ENCODE data around the gene CLDN22. TPM values are rescaled to one million over a fixed set of nuclear protein-coding genes. Genes with fewer than 3 reads are reported as not detected.

CLDN22 gene
- total RNA-seq, 1 donor from 2014 or later: not detected

GRCh38 chr4:183345261-183345660 lies 25.2 kb upstream of the CLDN22 start:
- H3K27me3 Mint-ChIP-seq: peaks cover 6% of the 10 kb centered on the region
- H3K27ac Mint-ChIP-seq: peak overlapping the region; percentile 80
- no peaks in the 10 kb centered on the region for H3K36me3 Mint-ChIP-seq (ENCODE audit: insufficient read depth)
- H3K9me3 Mint-ChIP-seq (ENCODE audit: low read depth): peaks cover under 1% of the 10 kb centered on the region
- H3K4me1 Mint-ChIP-seq (ENCODE audit: low read depth): no peaks in the 10 kb centered on the region
- H3K4me3 Mint-ChIP-seq (ENCODE audit: low read depth): no peak overlapping the region
- no peak for DNase-seq (ENCODE audit: low spot score, unreplicated experiment)
- no peak for TF ChIP-seq CTCF (IDR thresholded peaks at IDR 0.05; ENCODE audit: unreplicated experiment)

- Mint-ChIP-seq H3K27me3 (peaks cover 7% of the 10 kb centered on the region), H3K27ac (no peak overlapping the region), H3K4me3 (ENCODE audit: low read depth) (no peak overlapping the region), H3K4me1 (ENCODE audit: low read depth) (no peaks in the 10 kb centered on the region), H3K9me3 (ENCODE audit: low read depth) (no peaks in the 10 kb centered on the region), H3K36me3 (ENCODE audit: insufficient read depth) (no peaks in the 10 kb centered on the region)
- no peak for TF ChIP-seq CTCF (IDR thresholded peaks at IDR 0.05; ENCODE audit: unreplicated experiment)
- no peak for DNase-seq (ENCODE audit: low spot score, unreplicated experiment)
Observed at GRCh38 chr4:183344523-183345255, 24.6 kb upstream of the CLDN22 start.

GRCh38 chr4:183343730-183344129 lies 23.7 kb upstream of the CLDN22 start:
- no peak overlapping the region for H3K27ac Mint-ChIP-seq
- no peaks in the 10 kb centered on the region for H3K4me1 Mint-ChIP-seq (ENCODE audit: low read depth)
- no peaks in the 10 kb centered on the region for H3K9me3 Mint-ChIP-seq (ENCODE audit: low read depth)
- H3K27me3 Mint-ChIP-seq: peaks cover 7% of the 10 kb centered on the region
- no peaks in the 10 kb centered on the region for H3K36me3 Mint-ChIP-seq (ENCODE audit: insufficient read depth)
- DNase-seq (ENCODE audit: low spot score, unreplicated experiment): no peak
- TF ChIP-seq CTCF (IDR thresholded peaks at IDR 0.05; ENCODE audit: unreplicated experiment): no peak
- no peak overlapping the region for H3K4me3 Mint-ChIP-seq (ENCODE audit: low read depth)

GRCh38 chr4:183342541-183343533 lies 22.8 kb upstream of the CLDN22 start:
- no peak for DNase-seq (ENCODE audit: low spot score, unreplicated experiment)
- Mint-ChIP-seq H3K36me3 (ENCODE audit: insufficient read depth) (no peaks in the 10 kb centered on the region), H3K4me1 (ENCODE audit: low read depth) (no peaks in the 10 kb centered on the region), H3K27ac (no peak overlapping the region), H3K4me3 (ENCODE audit: low read depth) (no peak overlapping the region), H3K9me3 (ENCODE audit: low read depth) (no peaks in the 10 kb centered on the region), H3K27me3 (peaks cover 7% of the 10 kb centered on the region)
- no peak for TF ChIP-seq CTCF (IDR thresholded peaks at IDR 0.05; ENCODE audit: unreplicated experiment)

- Mint-ChIP-seq H3K4me1 (ENCODE audit: low read depth) (peaks cover 7% of the 10 kb centered on the region), H3K9me3 (ENCODE audit: low read depth) (no peaks in the 10 kb centered on the region), H3K27ac (no peak overlapping the region), H3K27me3 (peaks cover 6% of the 10 kb centered on the region), H3K4me3 (ENCODE audit: low read depth) (no peak overlapping the region), H3K36me3 (ENCODE audit: insufficient read depth) (no peaks in the 10 kb centered on the region)
- DNase-seq (ENCODE audit: low spot score, unreplicated experiment): no peak
- no peak for TF ChIP-seq CTCF (IDR thresholded peaks at IDR 0.05; ENCODE audit: unreplicated experiment)
Observed at GRCh38 chr4:183337833-183338232, 17.8 kb upstream of the CLDN22 start.

Data from progenitor cell of endocrine pancreas (in vitro differentiated cells).